Cardiac muscle cell (in vitro differentiated cells and primary cell): ENCODE results near the gene MARCHF3. TPM values are rescaled to one million over a fixed set of nuclear protein-coding genes. Genes with fewer than 3 reads are reported as not detected.

ENCODE experiments used
- DNase-seq, 2 donors: peaks; one replicate each; pipeline versions ENCODE4 v3.0.0 to v3.0.0-alpha.2; 2010 to 2017; ENCODE audit warnings: low read depth in 1 of 2, low spot score in 1 of 2
- H3K27ac ChIP-seq: fragments of 200-600 bp; sonication (generic); 2 replicates; pipeline ENCODE4 v1.5.1; 2016
- H3K27me3 ChIP-seq: fragments of 200-600 bp; sonication (generic); 2 replicates; pipeline ENCODE4 v1.6.0; 2016; ENCODE audit warnings: control low read depth
- H3K36me3 ChIP-seq: fragments of 200-600 bp; sonication (generic); 2 replicates; pipeline ENCODE4 v1.5.1; 2016; ENCODE audit warnings: control low read depth
- H3K4me1 ChIP-seq: fragments of 200-600 bp; sonication (generic); 2 replicates; pipeline ENCODE4 v1.8.1; 2017; ENCODE audit warnings: low read depth, mild to moderate bottlenecking, mixed run types
- H3K4me3 ChIP-seq: fragments of 200-600 bp; sonication (generic); 2 replicates; pipeline ENCODE4 v1.5.1; 2016; ENCODE audit warnings: mild to moderate bottlenecking
- H3K9me3 ChIP-seq: fragments of 200-600 bp; sonication (generic); 2 replicates; pipeline ENCODE4 v1.5.1; 2017; ENCODE audit warnings: low read depth, mild to moderate bottlenecking, control low read depth
- CTCF ChIP-seq: IDR thresholded peaks from 2 replicates; pipeline ENCODE4 v1.5.1; 2012; ENCODE audit warnings: low read depth, mild to moderate bottlenecking, low read length
- polyA plus RNA-seq: library from polyadenylated mRNA; unstranded; fragments of >200 nt; fragmentation: Nextera tagmentation; extraction: Ambion mirVana; gene quantifications from 2 replicates; pipeline ENCODE4 v1.2.1, GENCODE V29; 2016
- total RNA-seq: library from RNA; depleted of rRNA; stranded (reverse); fragments of >200 nt; gene quantifications from 2 replicates; pipeline ENCODE4 v1.2.3, GENCODE V29; 2016

Gene MARCHF3
- total and polyA plus RNA-seq, 2 experiments from 2014 or later: 5.2 to 32.3 TPM

GRCh38 chr5:126865299-126865698 is 165.1 kb downstream of the MARCHF3 start:
- Histone ChIP-seq H3K4me3 (no peak overlapping the region), H3K27me3 (no peaks in the 10 kb centered on the region), H3K9me3 (no peaks in the 10 kb centered on the region), H3K4me1 (no peaks in the 10 kb centered on the region), H3K27ac (no peak overlapping the region), H3K36me3 (no peaks in the 10 kb centered on the region)
- DNase-seq: peak in 1 of 2 donors; percentile 67
- no peak for TF ChIP-seq CTCF

GRCh38 chr5:126864042-126864688 is 166.2 kb downstream of the MARCHF3 start:
- no peaks in the 10 kb centered on the region for H3K4me1 ChIP-seq
- no peaks in the 10 kb centered on the region for H3K36me3 ChIP-seq
- no peaks in the 10 kb centered on the region for H3K27me3 ChIP-seq
- TF ChIP-seq CTCF: no peak
- no peak overlapping the region for H3K27ac ChIP-seq
- no peak overlapping the region for H3K4me3 ChIP-seq
- H3K9me3 ChIP-seq: no peaks in the 10 kb centered on the region
- DNase-seq: no peak

- H3K9me3 ChIP-seq: no peaks in the 10 kb centered on the region
These were observed 167.0 kb downstream of the MARCHF3 start for GRCh38 chr5:126863402-126863801.

GRCh38 chr5:126858441-126858840 is 171.9 kb downstream of the MARCHF3 start:
- no peak for TF ChIP-seq CTCF
- H3K4me1 ChIP-seq: peaks cover under 1% of the 10 kb centered on the region
- H3K27ac ChIP-seq: no peak overlapping the region
- H3K9me3 ChIP-seq: no peaks in the 10 kb centered on the region
- no peaks in the 10 kb centered on the region for H3K36me3 ChIP-seq
- DNase-seq: no peak
- no peak overlapping the region for H3K4me3 ChIP-seq
- no peaks in the 10 kb centered on the region for H3K27me3 ChIP-seq

More at GRCh38 chr5:126863402-126863801, 167.0 kb downstream of the MARCHF3 start:
- Histone ChIP-seq H3K4me1 (no peaks in the 10 kb centered on the region), H3K27ac (no peak overlapping the region), H3K27me3 (no peaks in the 10 kb centered on the region), H3K4me3 (no peak overlapping the region), H3K36me3 (no peaks in the 10 kb centered on the region)
- no peak for TF ChIP-seq CTCF
- no peak for DNase-seq

- Histone ChIP-seq H3K4me1 (peaks cover 7% of the 10 kb centered on the region), H3K9me3 (no peaks in the 10 kb centered on the region), H3K27ac (no peak overlapping the region), H3K27me3 (no peaks in the 10 kb centered on the region), H3K4me3 (no peak overlapping the region), H3K36me3 (no peaks in the 10 kb centered on the region)
- TF ChIP-seq CTCF: no peak
- DNase-seq: peak in 1 of 2 donors; percentile 85
These were observed 172.6 kb downstream of the MARCHF3 start for GRCh38 chr5:126857472-126858410.
